Measurements from ENCODE around the gene BIRC7.

The BIRC7 gene

GRCh38 chr20:63235399-63235983 lies at the start of gene BIRC7:
BIRC7 (plus strand) TSS chr20:63235905; CDS start chr20:63236097, 192 bp downstream.
- no peak for DNase-seq

GRCh38 chr20:63186084-63186483 lies 49.6 kb upstream of the BIRC7 start:
- no peak for DNase-seq

- DNase-seq: no peak
Observed at GRCh38 chr20:63186528-63187316, 49.0 kb upstream of the BIRC7 start.

- no peak for DNase-seq
Observed at GRCh38 chr20:63187338-63188158, 48.2 kb upstream of the BIRC7 start.

- no peak for DNase-seq
Observed at GRCh38 chr20:63188159-63188442, 47.6 kb upstream of the BIRC7 start.

GRCh38 chr20:63188641-63189321 lies 46.9 kb upstream of the BIRC7 start:
- no peak for DNase-seq

GRCh38 chr20:63189322-63189642 lies 46.4 kb upstream of the BIRC7 start:
- no peak for DNase-seq

GRCh38 chr20:63189846-63190559 lies 45.7 kb upstream of the BIRC7 start:
- DNase-seq: no peak

- DNase-seq: no peak
Observed at GRCh38 chr20:63190828-63191227, 44.9 kb upstream of the BIRC7 start.

- no peak for DNase-seq
Observed at GRCh38 chr20:63191400-63191799, 44.3 kb upstream of the BIRC7 start.

- DNase-seq: no peak
Observed at GRCh38 chr20:63192721-63193120, 43.0 kb upstream of the BIRC7 start.

- DNase-seq: no peak
Observed at GRCh38 chr20:63194007-63194796, 41.5 kb upstream of the BIRC7 start.

- no peak for DNase-seq
Observed at GRCh38 chr20:63194797-63195173, 40.9 kb upstream of the BIRC7 start.

GRCh38 chr20:63196768-63197470 lies 38.8 kb upstream of the BIRC7 start:
- no peak for DNase-seq

- DNase-seq: no peak
Observed at GRCh38 chr20:63198606-63199005, 37.1 kb upstream of the BIRC7 start.

- no peak for DNase-seq
Observed at GRCh38 chr20:63202021-63202420, 33.7 kb upstream of the BIRC7 start.

GRCh38 chr20:63202811-63203526 lies 32.7 kb upstream of the BIRC7 start:
- DNase-seq: no peak

GRCh38 chr20:63204362-63204761 lies 31.3 kb upstream of the BIRC7 start:
- DNase-seq: no peak

- DNase-seq: no peak
Observed at GRCh38 chr20:63205896-63206295, 29.8 kb upstream of the BIRC7 start.

GRCh38 chr20:63206878-63207277 lies 28.8 kb upstream of the BIRC7 start:
- no peak for DNase-seq

All from SIG-M5 (cell line).